H1 (cell line): ENCODE data around the gene NCLN. TPM values are rescaled to one million over a fixed set of nuclear protein-coding genes. Genes with fewer than 3 reads are reported as not detected.

ENCODE experiments used
- CTCF ChIA-PET: fragments of 300-600 bp; sonication (Branson Sonifier 250); formaldehyde crosslinking; loops from one replicate; lab custom pipeline; 2021; ENCODE audit not compliant: partially characterized antibody; lab: Charles Lee
- POLR2A ChIA-PET: fragments of 300-600 bp; sonication (Branson Sonifier 250); formaldehyde crosslinking; loops from one replicate; lab custom pipeline; 2021; ENCODE audit warnings: inconsistent platforms; ENCODE audit not compliant: partially characterized antibody; lab: Charles Lee
- DNase-seq, 2 experiments: peaks; one replicate each; pipeline versions ENCODE4 v3.0.0 to v3.0.0-alpha.2; 2010 to 2022; ENCODE audit warnings: low spot score in 2 of 2, low read depth in 1 of 2, mixed read lengths in 1 of 2
- FAIRE-seq: peaks from 2 replicates; lab custom pipeline; 2011; peaks lifted over from hg19 to GRCh38; lab: Jason Lieb, UNC
- H2AFZ ChIP-seq: 2 replicates; pipeline ENCODE4 v1.8.1; 2012; ENCODE audit warnings: low read length, inconsistent platforms
- H2AK5ac ChIP-seq: 2 replicates; pipeline ENCODE4 v1.6.1; 2013; ENCODE audit warnings: low read depth, low read length
- H2BK120ac ChIP-seq: replicated peaks from 2 replicates; pipeline ENCODE3; 2013; ENCODE audit warnings: low read depth, low read length, inconsistent platforms
- H2BK12ac ChIP-seq: 2 replicates; pipeline ENCODE4 v1.6.1; 2013; ENCODE audit warnings: low read depth, low read length
- H2BK15ac ChIP-seq: 2 replicates; pipeline ENCODE4 v1.6.1; 2013; ENCODE audit warnings: low read length
- H2BK20ac ChIP-seq: 2 replicates; pipeline ENCODE4 v1.6.1; 2013; ENCODE audit warnings: low read length
- H2BK5ac ChIP-seq: 2 replicates; pipeline ENCODE4 v1.6.1; 2013; ENCODE audit warnings: low read depth, low read length
- H3K14ac ChIP-seq: 2 replicates; pipeline ENCODE4 v1.6.1; 2013; ENCODE audit warnings: inconsistent platforms; ENCODE audit not compliant: insufficient read length
- H3K18ac ChIP-seq: 2 replicates; pipeline ENCODE4 v1.6.1; 2013; ENCODE audit warnings: low read length; ENCODE audit errors: extremely low read depth
- H3K23ac ChIP-seq: 2 replicates; pipeline ENCODE4 v1.6.1; 2013; ENCODE audit warnings: inconsistent platforms; ENCODE audit not compliant: insufficient read length
- H3K23me2 ChIP-seq: 2 replicates; pipeline ENCODE4 v1.6.1; 2013; ENCODE audit warnings: low read depth, low read length
- H3K27ac ChIP-seq: 2 replicates; pipeline ENCODE4 v1.6.1; 2011; ENCODE audit warnings: low read depth, low read length, inconsistent platforms
- H3K27me3 ChIP-seq, 4 experiments: replicated peaks in 1 of 4; 1 replicate in 1 of 4; 2 replicates in 3 of 4; pipeline versions ENCODE4 v1.6.1 to v1.8.1; 2011 to 2013; ENCODE audit warnings: low read length in 3 of 4, mild to moderate bottlenecking in 3 of 4, inconsistent platforms in 2 of 4, mixed read lengths in 2 of 4, moderate library complexity in 1 of 4; ENCODE audit not compliant: control insufficient read depth in 3 of 4, insufficient read depth in 3 of 4; ENCODE audit errors: extremely low read depth in 1 of 4
- H3K36me3 ChIP-seq, 4 experiments: 2 replicates each; pipeline versions ENCODE4 v1.6.1 to v1.8.1; 2011 to 2013; ENCODE audit warnings: mild to moderate bottlenecking in 4 of 4, low read length in 3 of 4, moderate library complexity in 2 of 4, control low read depth in 1 of 4, inconsistent platforms in 1 of 4; ENCODE audit not compliant: insufficient read depth in 4 of 4, control insufficient read depth in 2 of 4
- H3K4ac ChIP-seq: replicated peaks from 2 replicates; pipeline ENCODE3; 2013; ENCODE audit warnings: low read length, low read depth, mixed read lengths, inconsistent platforms; ENCODE audit not compliant: insufficient read length
- H3K4me1 ChIP-seq, 4 experiments: replicated peaks in 1 of 4; 1 replicate in 1 of 4; 2 replicates in 3 of 4; pipeline versions ENCODE4 v1.6.1 to v1.8.1; 2011 to 2013; ENCODE audit warnings: low read length in 3 of 4, inconsistent platforms in 2 of 4, mixed read lengths in 1 of 4; ENCODE audit not compliant: insufficient read depth in 4 of 4, control insufficient read depth in 3 of 4
- H3K4me2 ChIP-seq, 2 experiments: 2 replicates each; pipeline versions ENCODE4 v1.6.1 to v1.8.1; 2011 to 2013; ENCODE audit warnings: low read depth in 2 of 2, low read length in 2 of 2, control low read depth in 1 of 2, inconsistent platforms in 1 of 2, mild to moderate bottlenecking in 1 of 2; ENCODE audit not compliant: insufficient read depth in 1 of 2
- H3K4me3 ChIP-seq, 4 experiments: fragments of 200-600, 300-600 bp in 1 of 4; sonication (generic), shearing (Covaris generic), sonication (Bioruptor Twin) in 1 of 4; 2 replicates each; pipeline versions ENCODE4 v1.5.1 to v1.8.1; 2011 to 2016; ENCODE audit warnings: low read length in 4 of 4, low read depth in 3 of 4, control low read depth in 2 of 4, inconsistent platforms in 2 of 4, mild to moderate bottlenecking in 2 of 4, mixed read lengths in 1 of 4, moderate library complexity in 1 of 4; ENCODE audit not compliant: insufficient read depth in 2 of 4; ENCODE audit errors: extremely low read depth in 1 of 4
- H3K56ac ChIP-seq: replicated peaks from 2 replicates; pipeline ENCODE3; 2013; ENCODE audit warnings: low read depth, mild to moderate bottlenecking, mixed read lengths, low read length, inconsistent platforms; ENCODE audit not compliant: insufficient read length
- H3K79me1 ChIP-seq: 2 replicates; pipeline ENCODE4 v1.6.1; 2013; ENCODE audit warnings: low read depth, low read length, control low read depth
- H3K79me2 ChIP-seq, 2 experiments: 2 replicates each; pipeline versions ENCODE4 v1.6.1 to v1.8.1; 2012 to 2013; ENCODE audit warnings: low read length in 2 of 2, mild to moderate bottlenecking in 2 of 2, inconsistent platforms in 1 of 2; ENCODE audit not compliant: insufficient read depth in 2 of 2, control insufficient read depth in 1 of 2
- H3K9ac ChIP-seq, 4 experiments: replicated peaks in 1 of 4; 1 replicate in 1 of 4; 2 replicates in 3 of 4; pipeline versions ENCODE4 v1.6.1 to v1.8.1; 2011 to 2013; ENCODE audit warnings: low read depth in 3 of 4, low read length in 3 of 4, control low read depth in 2 of 4, mild to moderate bottlenecking in 2 of 4, moderate library complexity in 2 of 4, inconsistent platforms in 1 of 4; ENCODE audit errors: extremely low read depth in 1 of 4
- H3K9me3 ChIP-seq, 2 experiments: 2 replicates each; pipeline versions ENCODE4 v1.6.1 to v1.8.1; 2012 to 2013; ENCODE audit warnings: mild to moderate bottlenecking in 2 of 2, moderate library complexity in 2 of 2, control low read depth in 1 of 2, inconsistent platforms in 1 of 2, low read depth in 1 of 2, low read length in 1 of 2, mixed read lengths in 1 of 2; ENCODE audit not compliant: insufficient read depth in 2 of 2
- H4K20me1 ChIP-seq, 2 experiments: replicated peaks in 1 of 2; 2 replicates each; pipeline versions ENCODE3 to v1.8.1; 2011 to 2013; ENCODE audit warnings: inconsistent platforms in 2 of 2, low read length in 2 of 2, mild to moderate bottlenecking in 1 of 2; ENCODE audit not compliant: insufficient read depth in 2 of 2, control insufficient read depth in 1 of 2
- H4K5ac ChIP-seq: 2 replicates; pipeline ENCODE4 v1.6.1; 2013; ENCODE audit warnings: low read length, low read depth, mixed read lengths, inconsistent platforms; ENCODE audit not compliant: insufficient read length
- H4K8ac ChIP-seq: 2 replicates; pipeline ENCODE4 v1.8.0; 2013; ENCODE audit warnings: mild to moderate bottlenecking, moderate library complexity, low read length, inconsistent platforms; ENCODE audit not compliant: insufficient read depth; ENCODE audit errors: extremely low read depth
- H4K91ac ChIP-seq: replicated peaks from 2 replicates; pipeline ENCODE3; 2013; ENCODE audit warnings: low read length, mixed read lengths, inconsistent platforms; ENCODE audit not compliant: insufficient read length
- ASH2L ChIP-seq: fragments of 200-600, 300-600 bp; sonication (generic); IDR thresholded peaks from one replicate; pipeline ENCODE4 v1.7.1; 2017; ENCODE audit warnings: low read length
- CBX5 ChIP-seq: fragments of 300-800, 300-1000 bp; sonication (generic); IDR thresholded peaks from 2 replicates; pipeline ENCODE4 v1.7.1; 2016; ENCODE audit warnings: antibody characterized with exemption, low read length, low read depth
- CTBP2 ChIP-seq: IDR thresholded peaks from 2 replicates; pipeline ENCODE4 v1.7.0; 2011; ENCODE audit warnings: borderline replicate concordance, mild to moderate bottlenecking, moderate library complexity, mixed read lengths, low read length; ENCODE audit not compliant: insufficient read depth, insufficient read length
- GABPA ChIP-seq: IDR thresholded peaks from 2 replicates; pipeline ENCODE4 v1.6.1; 2011; ENCODE audit warnings: mild to moderate bottlenecking, low read length, moderate library complexity, borderline replicate concordance; ENCODE audit not compliant: insufficient read depth
- HDAC2 ChIP-seq, 2 experiments: fragments of 300-600 bp in 1 of 2; sonication (generic) in 1 of 2; IDR thresholded peaks; 2 replicates each; pipeline ENCODE4 v1.6.1; 2011 to 2012; ENCODE audit warnings: low read depth in 2 of 2, low read length in 2 of 2, mild to moderate bottlenecking in 2 of 2, moderate library complexity in 2 of 2, borderline replicate concordance in 1 of 2, inconsistent platforms in 1 of 2
- HDAC6 ChIP-seq: IDR thresholded peaks from one replicate; pipeline ENCODE4 v1.7.1; 2012; ENCODE audit warnings: low read depth, mild to moderate bottlenecking, inconsistent platforms, low read length, moderate library complexity
- PHF8 ChIP-seq: fragments of 200-600 bp; sonication (generic); conservative IDR thresholded peaks from 2 replicates; pipeline ENCODE4 v1.7.1; 2012; ENCODE audit warnings: low read depth, mild to moderate bottlenecking, inconsistent platforms, low read length, moderate library complexity
- RFX5 ChIP-seq: IDR thresholded peaks from 2 replicates; pipeline ENCODE4 v1.6.1; 2011; ENCODE audit warnings: low read depth, low read length, improper control_type of control experiment, borderline replicate concordance
- SAP30 ChIP-seq: fragments of 300-600 bp; sonication (generic); IDR thresholded peaks from 2 replicates; pipeline ENCODE4 v1.7.1; 2012; ENCODE audit warnings: low read length, moderate library complexity, mild to moderate bottlenecking, inconsistent platforms; ENCODE audit not compliant: insufficient read depth, insufficient replicate concordance
- SIRT6 ChIP-seq: IDR thresholded peaks from one replicate; pipeline ENCODE4 v1.7.1; 2012; ENCODE audit warnings: low read length, inconsistent platforms
- SP4 ChIP-seq: IDR thresholded peaks from 2 replicates; pipeline ENCODE4 v1.6.1; 2012; ENCODE audit warnings: low read length, inconsistent platforms
- TCF12 ChIP-seq: IDR thresholded peaks from 2 replicates; pipeline ENCODE4 v1.6.1; 2011; ENCODE audit warnings: low read depth, mild to moderate bottlenecking, low read length
- USF2 ChIP-seq: IDR thresholded peaks from 2 replicates; pipeline ENCODE4 v1.6.1; 2011; ENCODE audit warnings: low read length, improper control_type of control experiment
- WGBS, 2 experiments: shearing (Covaris generic) in 1 of 2; methylation state at CpG; one replicate each; pipeline versions ENCODE4 v1.1.6 to v1.1.7; 2013 to 2015; ENCODE audit warnings: low lambda C conversion rate in 2 of 2, mixed read lengths in 2 of 2, inconsistent platforms in 1 of 2, low coverage in 1 of 2, missing lambda C conversion rate in 1 of 2; ENCODE audit not compliant: insufficient replicate concordance in 2 of 2, insufficient coverage in 1 of 2, insufficient read length in 1 of 2; ENCODE audit errors: extremely low coverage in 1 of 2, missing lambda C conversion rate in 1 of 2; 5-methylcytosine and 5-hydroxymethylcytosine counted together
- polyA plus RNA-seq, 7 experiments: library from polyadenylated mRNA; depleted of rRNA in 3 of 7; stranded (reverse) in 5 of 7; unstranded in 2 of 7; fragments of >200 nt in 5 of 7; fragments of 200-250 nt in 2 of 7; gene quantifications; 1 replicate in 5 of 7; 2 replicates in 1 of 7; 4 replicates in 1 of 7; pipeline versions ENCODE4 v1.2.1 to v1.2.3, GENCODE V29; 2011 to 2013; ENCODE audit warnings: missing spikeins in 2 of 7, mixed read lengths in 2 of 7
- total RNA-seq: library from RNA; stranded (reverse); fragmentation: NEBNext Ultra II Directional; extraction: Animal tissue kit (Norgen Biotek cat#: 25700); gene quantifications from 2 replicates; pipeline ENCODE4 v1.2.1, GENCODE V29; 2021

Gene NCLN
- total and polyA plus RNA-seq, 2 of the 8 experiments (the other 6 are each of a cell fraction or from before 2014, with no cell fraction given): 89.2 to 103 TPM

- H2AK5ac ChIP-seq: no peak overlapping the region
- 88% methylated on average over 4 of the region's 5 CpGs; no CpG with 5 or more reads in 1 of the 2 experiments for WGBS, 2 experiments
- CTCF ChIA-PET: no interaction called here
- TF ChIP-seq HDAC6 (no peak), SAP30 (no peak), SP4 (no peak), CTBP2 (no peak), HDAC2 (IDR thresholded peaks at IDR 0.05; ENCODE audit: borderline replicate concordance in 1 of 2, low read depth in 2 of 2, low read length in 2 of 2) (no peak), RFX5 (no peak), GABPA (no peak), CBX5 (no peak), USF2 (no peak), PHF8 (no peak), SIRT6 (no peak), TCF12 (no peak), ASH2L (no peak)
Observed at GRCh38 chr19:3239367-3239766, 53.6 kb downstream of the NCLN start.

More at GRCh38 chr19:3239367-3239766, 53.6 kb downstream of the NCLN start:
- FAIRE-seq (no peak), DNase-seq (no peak)
- no peak overlapping the region for H4K5ac ChIP-seq
- H2AFZ ChIP-seq: no peak overlapping the region
- no peaks in the 10 kb centered on the region for H3K9me3 ChIP-seq
- H3K27ac ChIP-seq: no peak overlapping the region
- no peak overlapping the region for H3K4me2 ChIP-seq
- H3K36me3 ChIP-seq: no peaks in the 10 kb centered on the region; a peak in 1 of 8 replicates
- H3K23ac ChIP-seq: no peak overlapping the region
- no peak overlapping the region for H4K91ac ChIP-seq
- no peak overlapping the region for H3K18ac ChIP-seq
- POLR2A ChIA-PET: interaction anchor here (1.5 kb wide), 1 partner anchor 10 kb away, joined by 3 read pairs; no protein-coding TSS in a partner anchor
- peaks cover 0 to 2% (median 0%) of the 10 kb centered on the region in 4 experiments; a peak in 1 of 7 replicates for H3K27me3 ChIP-seq
- H3K4ac ChIP-seq: no peak overlapping the region
- H3K4me3 ChIP-seq: no peak overlapping the region
- H3K23me2 ChIP-seq: peaks cover 10% of the 10 kb centered on the region
- no peak overlapping the region for H3K56ac ChIP-seq
- H2BK15ac ChIP-seq: no peak overlapping the region
- H2BK5ac ChIP-seq: no peak overlapping the region
- peaks cover 4% of the 10 kb centered on the region; the same call in 1 of the 2 replicates for H3K79me1 ChIP-seq
- no peak overlapping the region for H2BK20ac ChIP-seq
- no peak overlapping the region for H3K9ac ChIP-seq
- no peak overlapping the region for H3K14ac ChIP-seq
- H2BK12ac ChIP-seq: no peak overlapping the region
- no peaks in the 10 kb centered on the region for H3K79me2 ChIP-seq
- H2BK120ac ChIP-seq: no peak overlapping the region
- no peaks in the 10 kb centered on the region for H3K4me1 ChIP-seq
- H4K8ac ChIP-seq: no peak overlapping the region
- peaks cover 3 to 17% of the 10 kb centered on the region in 2 experiments for H4K20me1 ChIP-seq
